NB4 (cell line): ENCODE data around the gene MYLIP.

Experiments used
- POLR2A ChIP-seq: IDR thresholded peaks from 2 replicates; pipeline ENCODE4 v1.6.1; 2011; ENCODE audit warnings: mild to moderate bottlenecking; ENCODE audit not compliant: insufficient read length; ENCODE audit errors: extremely low read depth
- TF ChIP-seq, protein P1 (sequence below): IDR thresholded peaks from one replicate; pipeline ENCODE4 v1.5.1; 2012; ENCODE audit warnings: low read depth, low read length

DNA sequence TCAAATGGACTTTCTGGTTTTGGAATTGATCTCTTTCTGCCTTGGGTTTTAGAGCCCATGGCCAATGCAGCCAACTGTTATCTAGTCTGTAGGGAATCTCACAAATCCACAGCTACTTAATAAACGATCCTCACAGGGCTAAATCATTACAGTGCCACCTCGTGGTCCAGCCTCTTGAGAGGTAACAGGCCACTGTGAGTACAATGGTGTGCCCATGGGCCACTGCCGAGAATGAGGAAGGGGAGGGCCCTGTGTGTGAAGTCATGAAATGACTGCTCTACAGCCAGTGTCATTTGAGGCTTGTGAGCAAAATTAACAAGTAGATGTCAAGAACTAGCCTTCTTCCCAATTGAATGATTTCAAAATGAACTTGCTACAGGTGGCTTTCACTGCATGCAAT lies 55.2 kb downstream of the MYLIP start:
- TF ChIP-seq, protein P1, sequence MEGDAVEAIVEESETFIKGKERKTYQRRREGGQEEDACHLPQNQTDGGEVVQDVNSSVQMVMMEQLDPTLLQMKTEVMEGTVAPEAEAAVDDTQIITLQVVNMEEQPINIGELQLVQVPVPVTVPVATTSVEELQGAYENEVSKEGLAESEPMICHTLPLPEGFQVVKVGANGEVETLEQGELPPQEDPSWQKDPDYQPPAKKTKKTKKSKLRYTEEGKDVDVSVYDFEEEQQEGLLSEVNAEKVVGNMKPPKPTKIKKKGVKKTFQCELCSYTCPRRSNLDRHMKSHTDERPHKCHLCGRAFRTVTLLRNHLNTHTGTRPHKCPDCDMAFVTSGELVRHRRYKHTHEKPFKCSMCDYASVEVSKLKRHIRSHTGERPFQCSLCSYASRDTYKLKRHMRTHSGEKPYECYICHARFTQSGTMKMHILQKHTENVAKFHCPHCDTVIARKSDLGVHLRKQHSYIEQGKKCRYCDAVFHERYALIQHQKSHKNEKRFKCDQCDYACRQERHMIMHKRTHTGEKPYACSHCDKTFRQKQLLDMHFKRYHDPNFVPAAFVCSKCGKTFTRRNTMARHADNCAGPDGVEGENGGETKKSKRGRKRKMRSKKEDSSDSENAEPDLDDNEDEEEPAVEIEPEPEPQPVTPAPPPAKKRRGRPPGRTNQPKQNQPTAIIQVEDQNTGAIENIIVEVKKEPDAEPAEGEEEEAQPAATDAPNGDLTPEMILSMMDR, result peak; percentile 42
- no peak for TF ChIP-seq POLR2A
